Adrenal gland (tissue), 5 donors: ENCODE data around the gene THBS2.

Source experiments
- CTCF ChIP-seq, 6 experiments: fragments of 450-650 bp in 4 of 6; fragments of 200-600 bp in 2 of 6; sonication (generic) in 1 of 6; IDR thresholded peaks; 1 replicate in 5 of 6; 2 replicates in 1 of 6; pipeline versions ENCODE4 v1.5.1 to v1.8.0; 2016 to 2021; ENCODE audit warnings: antibody characterized with exemption in 6 of 6, mild to moderate bottlenecking in 2 of 6, moderate library complexity in 1 of 6
- POLR2A ChIP-seq, 2 donors: fragments of 450-650 bp; IDR thresholded peaks; one replicate each; pipeline ENCODE4 v1.6.1; 2017; ENCODE audit warnings: antibody characterized with exemption in 2 of 2, mild to moderate bottlenecking in 2 of 2, moderate library complexity in 1 of 2
- donor health status: DM: no; HTN: no; CAD: no.

- TF ChIP-seq CTCF (IDR thresholded peaks at IDR 0.05): no peak
- no peak for TF ChIP-seq POLR2A (IDR thresholded peaks at IDR 0.05)
Measured at GRCh38 chr6:169243661-169244060, 10.0 kb downstream of the THBS2 start.
